Measurements from ENCODE around the gene SLCO2B1.

SLCO2B1 gene

GRCh38 chr11:75145196-75145971, 5.5 kb upstream of the SLCO2B1 start:
- DNase-seq, result no peak

DNA sequence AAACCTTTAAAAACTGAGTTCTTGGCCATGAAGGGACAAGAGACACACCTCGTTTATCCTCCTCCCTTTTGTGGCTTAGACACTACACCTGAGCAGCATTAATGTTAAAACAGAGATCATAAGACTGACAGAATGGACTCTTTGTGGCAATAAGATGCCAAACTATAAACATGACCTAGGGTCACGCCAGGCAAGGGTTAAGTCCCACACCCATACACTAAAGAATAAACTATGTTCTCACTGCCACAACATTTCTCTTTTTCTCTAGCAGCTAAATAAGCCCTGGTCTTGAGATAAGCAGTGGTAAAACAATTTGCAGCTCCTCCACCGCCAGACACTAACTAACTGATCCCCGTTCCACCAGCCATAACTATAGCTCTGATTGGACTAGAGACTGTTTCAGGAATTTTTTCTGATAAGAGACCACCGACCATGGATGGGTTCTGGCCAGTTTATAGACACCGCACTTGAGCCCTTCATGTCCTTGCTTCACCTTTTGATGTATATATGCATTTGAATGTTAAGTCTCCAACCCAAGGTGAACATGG, 4.9 kb upstream of the SLCO2B1 start:
- no peak for DNase-seq

- no peak for DNase-seq
Measured at GRCh38 chr11:75146711-75147110, 4.2 kb upstream of the SLCO2B1 start.

GRCh38 chr11:75147191-75147874, 3.6 kb upstream of the SLCO2B1 start:
- DNase-seq, result no peak

DNA sequence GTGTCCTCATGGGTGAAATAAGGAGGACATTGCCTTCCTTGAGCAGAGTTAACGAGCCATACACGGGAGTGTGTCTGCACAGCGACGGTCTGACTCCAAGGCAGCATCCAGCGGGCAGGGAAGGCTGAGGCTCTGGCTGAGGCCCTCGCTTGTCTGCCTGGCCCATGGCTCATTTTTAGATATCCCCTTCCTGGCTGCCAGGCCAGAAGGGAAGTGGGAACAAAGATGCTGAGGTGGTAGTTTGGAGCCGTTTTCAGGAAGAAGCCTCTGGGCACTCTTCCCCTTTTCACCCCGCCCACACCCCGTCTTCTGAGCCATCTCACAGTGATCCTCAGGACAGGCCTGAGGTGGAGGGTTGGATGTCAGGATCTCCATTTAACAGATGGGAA, 3.0 kb upstream of the SLCO2B1 start:
- no peak for DNase-seq

DNA sequence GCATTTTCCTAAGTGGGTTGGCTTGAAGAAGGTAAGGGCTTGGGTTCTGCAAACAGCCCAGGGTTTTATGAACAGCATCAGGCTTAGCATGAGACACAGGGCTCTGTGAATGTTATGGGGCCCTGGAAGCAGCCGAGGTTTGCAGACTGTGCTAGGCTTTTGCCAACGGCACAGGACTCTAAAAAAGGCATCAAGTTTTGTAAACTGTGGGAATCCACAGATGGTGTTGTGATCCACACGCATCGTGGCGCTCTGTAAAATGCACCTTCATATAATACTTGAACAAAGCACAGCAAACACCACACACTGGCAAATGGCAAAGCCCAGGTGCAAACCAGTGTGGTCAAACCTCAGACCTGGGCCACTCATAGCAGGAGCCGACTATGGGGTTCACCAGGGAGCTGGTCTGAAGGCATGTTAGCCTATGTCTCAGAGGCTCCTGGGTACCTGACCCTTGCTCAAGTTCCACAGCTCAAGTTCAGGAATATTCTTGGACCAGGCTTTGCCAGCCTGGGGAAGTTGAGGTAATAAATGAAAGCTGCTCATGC, 2.4 kb upstream of the SLCO2B1 start:
- DNase-seq, result no peak

DNA sequence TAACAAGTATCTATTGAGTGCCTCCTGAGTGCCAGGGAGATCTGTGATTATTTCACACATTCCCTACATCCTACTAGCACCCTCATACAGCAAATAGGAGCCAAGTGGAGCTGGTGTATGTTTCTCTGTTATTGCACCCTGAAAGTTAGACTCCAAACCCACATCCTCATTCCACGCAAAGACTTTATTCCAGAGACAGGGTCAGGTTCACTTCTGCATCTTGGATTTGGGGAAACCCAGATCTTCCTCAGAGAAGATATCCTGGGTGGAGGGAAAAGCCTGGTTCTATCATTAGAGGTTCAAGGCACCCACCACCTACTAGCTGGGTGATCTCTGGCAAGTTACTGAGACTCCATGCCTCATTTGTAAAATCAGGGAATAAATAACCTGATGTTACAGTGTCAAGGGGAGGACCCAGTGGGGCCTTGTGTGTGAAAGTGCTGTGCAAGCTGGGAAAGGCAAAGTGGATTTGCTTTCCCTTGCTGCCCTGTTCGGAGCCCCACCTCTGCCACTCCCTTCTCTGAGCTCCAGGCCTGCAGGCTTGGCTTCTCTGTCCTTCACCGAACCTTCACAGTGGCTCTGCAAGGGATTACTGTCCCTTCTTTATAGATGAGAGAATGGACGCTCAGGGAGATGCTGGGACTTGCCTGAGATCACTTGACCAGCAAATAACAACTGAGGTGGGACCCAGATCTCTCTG, 991 bp upstream of the SLCO2B1 start:
- DNase-seq, result no peak

DNA sequence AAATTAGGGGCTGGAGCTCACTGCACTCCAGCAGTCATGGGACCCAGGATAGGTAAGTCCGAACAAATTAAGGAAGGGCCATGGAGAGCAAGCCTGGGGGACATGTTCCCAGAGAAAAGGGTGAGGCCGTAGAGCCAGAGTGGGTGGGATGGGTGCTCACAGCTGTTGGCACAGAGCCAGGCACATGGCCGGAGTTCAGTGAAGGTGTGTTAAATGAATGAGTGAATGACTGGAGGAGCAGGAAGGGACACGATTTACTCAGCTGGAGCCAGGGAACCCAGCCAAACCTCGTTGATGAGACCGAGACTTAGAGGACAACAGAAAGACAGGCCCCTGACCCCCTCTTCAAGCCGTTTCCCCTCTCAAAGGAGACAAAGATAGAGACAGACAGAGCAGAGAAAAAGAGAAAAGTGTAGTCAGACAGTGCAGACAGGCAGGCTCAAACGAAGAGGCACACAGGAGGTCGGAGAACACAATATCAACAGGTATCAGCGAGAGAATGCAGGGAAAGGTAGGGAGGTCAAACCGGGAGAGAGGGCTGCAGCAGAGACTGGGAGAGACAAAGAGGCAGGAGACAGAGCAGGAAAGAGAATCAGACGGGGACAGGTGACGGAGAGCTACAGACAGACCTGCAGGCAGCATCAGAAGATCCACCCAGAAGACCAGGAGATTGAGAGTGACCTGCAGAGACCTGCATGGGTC, 590 bp downstream of the SLCO2B1 start:
- no peak for DNase-seq

DNA sequence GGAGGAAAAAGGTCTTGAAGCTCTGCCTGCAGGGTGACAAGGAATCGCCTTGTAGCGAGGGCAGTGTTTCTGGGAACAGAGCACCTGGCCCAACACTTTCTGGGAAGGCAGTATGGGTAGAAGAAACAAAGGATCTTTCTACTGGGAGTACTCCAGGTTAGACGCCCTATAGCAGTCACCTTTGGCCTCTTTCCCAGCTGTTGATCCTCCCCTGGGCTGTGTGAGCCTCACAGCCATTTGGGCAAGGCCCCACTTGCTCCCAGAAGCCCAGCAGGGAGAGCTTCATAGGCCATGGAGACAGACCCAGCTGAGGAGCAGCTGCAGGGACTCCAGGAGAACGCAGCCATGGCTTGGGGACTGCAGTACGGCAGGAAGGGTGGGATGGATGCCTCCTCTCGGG, 1.2 kb downstream of the SLCO2B1 start:
- DNase-seq, result no peak

DNA sequence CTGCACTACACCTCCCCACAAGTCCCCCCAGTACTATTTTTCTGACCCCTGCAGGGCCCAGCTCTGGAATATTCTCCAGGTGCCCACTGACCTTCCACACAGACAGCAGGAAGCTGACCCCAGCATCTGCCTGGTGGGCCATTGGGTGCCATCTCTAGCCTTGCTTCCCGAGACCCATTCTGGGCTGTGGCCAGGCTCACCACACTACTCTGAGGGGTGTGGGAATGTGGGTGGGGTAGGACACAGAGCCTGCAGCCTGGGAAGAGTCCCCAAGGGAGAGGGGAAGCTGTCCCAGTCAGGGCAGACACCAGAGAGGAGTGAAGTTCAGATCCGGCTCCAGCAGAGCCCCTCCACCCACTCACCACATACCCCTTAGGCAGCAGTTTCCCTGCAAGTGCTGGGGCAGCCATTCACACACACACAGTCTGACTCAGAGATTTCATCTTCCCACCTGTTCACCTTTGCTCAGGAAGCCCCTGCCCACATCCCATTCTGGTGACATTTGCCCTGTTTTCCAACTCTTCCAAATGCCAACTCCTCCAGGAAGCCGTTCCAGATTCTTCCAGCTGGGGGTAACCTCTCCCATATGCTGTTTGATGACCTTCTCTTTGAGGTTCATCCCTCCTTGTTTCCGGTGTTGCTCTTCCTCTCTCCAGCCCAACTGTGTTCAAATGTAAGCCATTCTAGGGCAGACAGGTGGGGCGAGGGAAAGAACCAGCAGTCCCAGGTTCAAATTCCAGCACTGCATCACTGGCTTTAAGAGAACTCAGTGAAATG, 1.9 kb downstream of the SLCO2B1 start:
- no peak for DNase-seq

DNA sequence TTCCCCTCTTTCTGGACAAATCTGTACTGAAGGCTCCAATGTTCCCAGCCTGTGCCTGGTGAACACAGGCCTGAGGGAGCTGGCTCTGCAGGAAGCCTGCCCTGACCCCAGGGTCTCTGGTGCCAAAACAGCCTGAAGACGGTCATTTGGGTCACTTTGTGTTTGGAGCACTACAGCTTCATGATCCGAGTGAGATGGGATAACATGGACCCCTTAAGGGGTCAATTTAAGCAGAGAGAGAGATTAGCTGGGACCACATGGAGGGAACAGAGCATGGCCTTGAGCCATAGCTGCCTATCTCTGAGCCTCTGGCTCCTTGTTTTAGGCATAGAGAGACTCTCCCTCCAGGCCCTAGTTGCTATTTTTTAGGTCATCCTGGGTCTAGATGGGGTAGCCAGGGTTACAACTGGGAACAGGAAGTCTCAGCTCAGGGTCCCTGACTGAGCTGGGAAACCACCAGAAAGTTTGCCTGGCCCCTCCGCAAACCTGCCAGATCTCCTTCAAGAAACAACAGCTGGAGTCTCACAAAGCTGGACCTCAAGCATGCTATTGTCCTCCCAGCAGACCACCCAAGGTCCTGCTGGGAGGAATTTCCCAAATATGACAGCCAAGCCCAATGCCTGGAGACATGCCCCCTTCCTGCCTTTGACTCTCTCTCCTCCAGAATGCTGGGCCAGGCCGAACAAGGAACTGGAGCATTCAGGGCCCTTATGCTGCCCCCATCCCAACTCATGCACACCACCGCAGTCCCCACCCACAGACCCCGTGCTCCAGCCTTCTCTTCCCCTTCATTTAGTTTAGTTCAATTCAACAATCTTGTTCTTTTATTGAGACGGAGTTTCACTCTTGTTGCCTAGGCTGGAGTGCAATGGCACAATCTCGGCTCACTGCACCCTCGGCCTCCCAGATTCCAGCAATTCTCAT, 4.0 kb downstream of the SLCO2B1 start:
- no peak for DNase-seq

DNA sequence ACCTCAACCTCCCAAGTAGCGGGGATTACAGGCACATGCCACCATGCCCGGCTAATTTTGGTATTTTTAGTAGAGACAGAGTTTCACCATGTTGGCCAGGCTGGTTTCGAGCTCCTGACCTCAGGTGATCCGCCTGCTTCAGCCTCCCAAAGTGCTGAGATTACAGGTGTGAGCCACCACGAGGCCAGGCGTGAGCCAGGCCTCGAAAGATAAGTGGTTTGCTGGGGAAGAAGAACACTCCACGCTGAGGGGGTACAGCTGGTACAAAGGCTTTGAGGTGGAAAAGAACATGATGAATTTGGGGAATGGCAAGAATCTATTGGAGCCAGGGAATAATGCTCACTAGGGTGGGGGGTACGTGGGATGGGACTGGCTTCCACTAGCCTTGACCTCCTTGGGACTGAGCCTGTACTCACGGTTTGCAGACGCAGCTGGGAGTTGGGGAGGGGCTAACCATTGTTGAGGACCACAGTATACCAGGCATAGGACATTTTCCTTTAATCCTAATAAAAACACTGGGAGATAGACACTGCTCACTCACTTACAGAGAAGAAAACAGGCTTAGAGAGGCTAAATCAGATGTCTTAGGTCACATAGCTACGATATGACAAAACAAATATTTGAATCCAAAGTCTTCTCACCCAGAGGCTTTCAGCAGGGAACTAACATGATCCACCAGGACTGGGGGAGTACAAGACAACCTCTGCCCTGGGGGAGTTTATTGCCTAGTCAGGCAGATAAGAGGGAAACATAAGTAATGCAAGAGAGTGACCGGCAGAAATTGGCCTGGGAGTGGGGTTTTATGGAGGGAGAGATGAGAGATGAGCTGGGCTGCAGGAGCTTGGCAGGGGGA, 4.9 kb downstream of the SLCO2B1 start:
- DNase-seq, result no peak

GRCh38 chr11:75158241-75158640, 7.3 kb downstream of the SLCO2B1 start:
- no peak for DNase-seq

- DNase-seq, result no peak
Measured at GRCh38 chr11:75158696-75159150, 7.8 kb downstream of the SLCO2B1 start.

- no peak for DNase-seq
Measured at GRCh38 chr11:75159151-75159953, 8.4 kb downstream of the SLCO2B1 start.

GRCh38 chr11:75160220-75160757, 9.4 kb downstream of the SLCO2B1 start:
- DNase-seq, result no peak

DNA sequence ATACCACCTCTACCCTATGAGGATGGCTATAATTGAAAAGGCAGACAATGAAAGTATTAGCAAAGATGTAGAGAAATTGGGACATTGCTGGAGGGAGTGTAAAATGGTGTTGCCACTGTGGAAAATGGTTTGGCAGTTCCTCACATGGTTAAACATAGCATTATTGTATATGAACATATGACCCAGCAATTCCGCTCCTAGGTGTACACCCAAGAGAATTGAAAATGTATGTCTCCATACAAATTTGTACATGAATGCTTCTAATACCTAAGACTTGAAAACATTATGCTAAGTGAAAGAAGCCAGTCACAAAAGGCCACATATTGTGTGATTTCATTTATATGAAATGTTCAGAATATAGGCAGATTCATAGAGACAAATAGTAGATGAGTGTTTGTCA, 10.0 kb downstream of the SLCO2B1 start:
- no peak for DNase-seq

GRCh38 chr11:75161506-75162095, 10.7 kb downstream of the SLCO2B1 start:
- DNase-seq, result no peak
